BE2C (cell line): ENCODE results near the gene EYA3.

ENCODE experiments used
- DNase-seq: peaks from one replicate; pipeline ENCODE4 v3.0.0-alpha.2; 2020
- H3K27me3 ChIP-seq: fragments of 250-450 bp; sonication (Bioruptor Pico); 2 replicates; pipeline ENCODE4 v1.5.1; 2020; ENCODE audit warnings: mild to moderate bottlenecking
- H3K36me3 ChIP-seq: fragments of 250-450 bp; sonication (Bioruptor Pico); 2 replicates; pipeline ENCODE4 v1.5.1; 2020; ENCODE audit warnings: mild to moderate bottlenecking
- H3K4me1 ChIP-seq: fragments of 250-450 bp; sonication (Bioruptor Pico); 2 replicates; pipeline ENCODE4 v1.5.1; 2020
- H3K4me3 ChIP-seq: 2 replicates; pipeline ENCODE4 v1.5.1; 2011; ENCODE audit warnings: low read depth, low read length
- H3K9me3 ChIP-seq: fragments of 250-450 bp; sonication (Bioruptor Pico); 2 replicates; pipeline ENCODE4 v1.5.1; 2020
- TF ChIP-seq, protein P1 (sequence below): IDR thresholded peaks from 2 replicates; pipeline ENCODE4 v1.5.1; 2012; ENCODE audit warnings: mild to moderate bottlenecking, low read depth, low read length

Gene EYA3

DNA sequence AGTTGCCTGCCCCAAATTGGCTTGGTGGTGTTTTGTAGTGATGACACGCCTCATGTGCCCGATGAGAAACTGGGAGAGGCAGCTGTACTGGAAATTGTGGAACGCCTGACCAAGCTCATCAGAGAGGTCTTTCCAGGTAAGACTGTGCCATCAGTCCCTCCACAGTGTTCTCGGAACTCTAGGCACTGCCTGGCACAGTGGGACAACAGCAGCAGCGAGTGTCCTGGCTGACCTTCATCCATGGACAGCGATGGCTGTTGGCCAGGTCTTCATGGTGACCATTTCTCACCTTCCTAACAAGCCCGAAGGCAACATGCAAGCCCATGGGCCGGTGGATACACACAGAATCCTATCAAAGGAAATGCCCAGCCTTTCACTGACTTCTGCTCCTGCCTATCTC lies 139.4 kb downstream of the EYA3 start:
- H3K4me3 ChIP-seq: no peak overlapping the region
- TF ChIP-seq, protein P1, sequence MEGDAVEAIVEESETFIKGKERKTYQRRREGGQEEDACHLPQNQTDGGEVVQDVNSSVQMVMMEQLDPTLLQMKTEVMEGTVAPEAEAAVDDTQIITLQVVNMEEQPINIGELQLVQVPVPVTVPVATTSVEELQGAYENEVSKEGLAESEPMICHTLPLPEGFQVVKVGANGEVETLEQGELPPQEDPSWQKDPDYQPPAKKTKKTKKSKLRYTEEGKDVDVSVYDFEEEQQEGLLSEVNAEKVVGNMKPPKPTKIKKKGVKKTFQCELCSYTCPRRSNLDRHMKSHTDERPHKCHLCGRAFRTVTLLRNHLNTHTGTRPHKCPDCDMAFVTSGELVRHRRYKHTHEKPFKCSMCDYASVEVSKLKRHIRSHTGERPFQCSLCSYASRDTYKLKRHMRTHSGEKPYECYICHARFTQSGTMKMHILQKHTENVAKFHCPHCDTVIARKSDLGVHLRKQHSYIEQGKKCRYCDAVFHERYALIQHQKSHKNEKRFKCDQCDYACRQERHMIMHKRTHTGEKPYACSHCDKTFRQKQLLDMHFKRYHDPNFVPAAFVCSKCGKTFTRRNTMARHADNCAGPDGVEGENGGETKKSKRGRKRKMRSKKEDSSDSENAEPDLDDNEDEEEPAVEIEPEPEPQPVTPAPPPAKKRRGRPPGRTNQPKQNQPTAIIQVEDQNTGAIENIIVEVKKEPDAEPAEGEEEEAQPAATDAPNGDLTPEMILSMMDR: no peak
- no peak for DNase-seq
- H3K9me3 ChIP-seq: no peaks in the 10 kb centered on the region
- no peaks in the 10 kb centered on the region for H3K36me3 ChIP-seq
- H3K27me3 ChIP-seq: no peaks in the 10 kb centered on the region
- no peaks in the 10 kb centered on the region for H3K4me1 ChIP-seq

DNA sequence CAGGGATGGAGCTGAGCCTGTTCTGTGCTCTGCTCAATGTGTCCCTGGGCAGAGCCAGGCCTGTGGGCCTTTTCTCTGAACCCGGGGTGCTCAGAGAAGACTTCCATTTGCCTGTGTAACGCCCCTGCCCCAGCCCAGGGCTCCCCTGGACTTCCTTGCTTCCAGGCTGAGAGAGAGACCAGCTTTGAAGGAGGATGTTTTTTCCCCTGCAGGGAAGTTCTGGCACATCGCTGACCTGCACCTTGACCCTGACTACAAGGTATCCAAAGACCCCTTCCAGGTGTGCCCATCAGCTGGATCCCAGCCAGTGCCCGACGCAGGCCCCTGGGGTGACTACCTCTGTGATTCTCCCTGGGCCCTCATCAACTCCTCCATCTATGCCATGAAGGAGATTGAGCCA lies 143.4 kb downstream of the EYA3 start:
- H3K27me3 ChIP-seq: no peaks in the 10 kb centered on the region
- H3K9me3 ChIP-seq: no peaks in the 10 kb centered on the region
- no peak overlapping the region for H3K4me3 ChIP-seq
- no peaks in the 10 kb centered on the region for H3K4me1 ChIP-seq
- H3K36me3 ChIP-seq: no peaks in the 10 kb centered on the region
- DNase-seq: no peak
- TF ChIP-seq, protein P1: no peak

DNA sequence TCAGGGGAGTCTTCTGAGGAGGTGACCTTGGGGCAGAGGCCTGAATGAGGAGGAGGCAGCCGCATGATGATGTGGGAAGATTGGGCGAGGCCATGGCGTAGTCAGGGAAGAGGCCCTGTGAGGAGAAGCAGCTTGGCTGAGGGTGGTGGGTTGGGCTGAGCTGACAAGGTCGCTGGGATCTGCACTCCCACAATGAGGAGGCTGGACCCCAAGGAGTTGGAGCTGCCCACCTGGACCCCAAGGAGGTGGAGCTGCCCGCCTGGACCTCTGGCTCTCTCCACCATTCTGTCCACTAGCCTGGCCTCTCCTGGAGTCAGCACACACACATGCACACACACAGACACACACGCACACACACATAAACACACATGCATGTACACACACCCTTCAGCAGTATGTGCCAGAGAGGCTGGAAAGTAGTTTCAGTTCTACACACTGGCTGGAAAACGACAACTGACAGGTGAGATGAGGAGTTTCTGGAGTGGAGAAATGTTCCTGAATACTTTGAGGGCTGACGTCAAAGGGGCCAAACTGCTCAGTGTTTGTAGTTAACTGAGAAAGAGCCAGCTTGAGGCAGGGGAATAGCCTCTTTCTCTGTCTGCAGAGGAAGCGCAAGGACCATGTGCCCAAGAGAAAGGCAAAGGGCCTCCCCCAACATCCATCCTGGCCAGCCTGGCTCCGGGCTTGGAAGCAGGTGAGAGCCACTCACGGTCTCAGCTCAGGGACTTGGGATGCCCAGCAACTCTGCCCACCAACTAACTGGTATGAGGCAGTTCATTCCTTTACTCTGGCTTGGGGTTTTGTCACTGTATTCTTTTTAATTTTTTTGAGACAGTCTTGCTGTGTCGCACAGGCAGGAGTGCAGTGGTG lies 146.5 kb downstream of the EYA3 start:
- Histone ChIP-seq H3K4me3 (no peak overlapping the region), H3K4me1 (no peaks in the 10 kb centered on the region), H3K27me3 (no peaks in the 10 kb centered on the region), H3K36me3 (no peaks in the 10 kb centered on the region), H3K9me3 (no peaks in the 10 kb centered on the region)
- no peak for DNase-seq
- TF ChIP-seq, protein P1: no peak

DNA sequence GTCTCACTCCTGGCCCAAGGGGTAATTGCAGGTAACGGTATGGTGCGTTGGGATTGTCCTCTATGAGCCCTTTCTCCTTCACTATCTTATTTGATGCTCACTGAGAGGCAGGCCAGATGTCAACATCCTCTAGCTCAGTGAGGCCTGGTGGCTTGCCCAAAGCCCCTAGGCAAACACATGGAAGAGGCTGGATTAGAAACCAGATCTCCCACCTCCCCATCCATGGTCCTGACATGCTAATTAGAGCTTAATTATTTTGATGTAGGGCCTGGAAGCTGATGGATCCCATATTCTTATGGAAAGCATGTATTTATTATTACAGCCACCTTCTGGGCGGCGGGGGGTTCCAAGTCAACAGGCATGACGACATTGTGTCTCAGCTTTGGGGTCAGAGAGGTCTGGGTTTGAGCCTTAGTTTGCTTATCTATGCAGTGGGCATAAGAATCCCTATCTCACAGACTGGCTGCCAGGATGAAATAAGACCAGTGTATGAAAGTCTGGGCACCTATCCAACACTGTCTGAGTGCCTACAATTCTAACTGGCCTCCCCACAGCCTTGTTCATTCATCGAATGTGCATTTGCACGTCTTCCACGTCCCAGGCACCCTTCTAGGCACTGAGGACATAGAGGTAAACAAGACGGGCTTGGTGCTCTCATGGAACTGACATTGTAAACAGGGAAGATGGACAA lies 147.4 kb downstream of the EYA3 start:
- DNase-seq: no peak
- TF ChIP-seq, protein P1: no peak
- Histone ChIP-seq H3K27me3 (no peaks in the 10 kb centered on the region), H3K36me3 (no peaks in the 10 kb centered on the region), H3K4me3 (no peak overlapping the region), H3K9me3 (no peaks in the 10 kb centered on the region), H3K4me1 (no peaks in the 10 kb centered on the region)

DNA sequence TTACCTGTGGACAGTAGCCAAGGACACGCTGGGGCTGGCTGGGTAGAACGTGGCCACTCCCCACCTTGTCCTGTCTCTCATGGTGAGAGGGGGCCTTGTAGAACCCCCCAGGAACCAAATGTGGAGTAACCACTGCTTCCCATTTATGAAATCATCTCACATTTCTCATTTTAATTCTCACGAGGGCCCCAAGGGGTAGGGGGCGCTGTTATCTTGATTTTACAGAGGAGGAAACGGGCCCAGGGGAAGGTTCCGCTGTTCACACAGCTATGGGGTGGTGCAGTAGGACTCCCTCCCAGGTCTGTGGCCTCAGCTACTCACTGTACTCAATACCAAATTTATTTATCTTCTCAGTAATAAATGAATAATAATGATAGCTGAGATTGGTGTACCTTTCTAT lies 148.1 kb downstream of the EYA3 start:
- no peaks in the 10 kb centered on the region for H3K36me3 ChIP-seq
- H3K27me3 ChIP-seq: no peaks in the 10 kb centered on the region
- no peak overlapping the region for H3K4me3 ChIP-seq
- TF ChIP-seq, protein P1: peak; percentile 20; the same call in 1 of the 2 replicates
- H3K9me3 ChIP-seq: no peaks in the 10 kb centered on the region
- H3K4me1 ChIP-seq: no peaks in the 10 kb centered on the region
- DNase-seq: peak; percentile 21

DNA sequence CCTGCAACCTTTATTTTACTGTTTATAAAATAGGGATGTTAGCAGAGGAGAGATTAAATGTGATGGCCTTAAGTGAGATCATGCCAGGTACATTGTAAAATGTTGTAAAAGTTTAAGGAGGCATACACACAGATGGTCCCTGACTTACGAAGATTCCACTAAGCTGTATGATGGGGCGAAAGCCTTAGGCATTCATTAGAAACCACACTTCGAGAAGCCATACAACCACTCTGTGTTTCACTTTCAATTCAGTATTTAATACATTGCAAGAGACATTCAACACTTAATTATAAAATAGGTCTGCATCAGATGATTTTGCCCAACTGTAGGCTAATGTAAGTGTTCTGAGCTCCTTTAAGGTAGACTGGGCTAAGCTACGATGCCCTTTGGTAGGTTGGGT lies 149.9 kb downstream of the EYA3 start:
- H3K27me3 ChIP-seq: no peaks in the 10 kb centered on the region
- no peaks in the 10 kb centered on the region for H3K9me3 ChIP-seq
- H3K4me1 ChIP-seq: no peaks in the 10 kb centered on the region
- H3K4me3 ChIP-seq: no peak overlapping the region
- TF ChIP-seq, protein P1: no peak
- DNase-seq: no peak
- H3K36me3 ChIP-seq: no peaks in the 10 kb centered on the region
